GM19463 (cell line): ENCODE measurements around the gene CTNNA2.

Experiments
- ATAC-seq: cut with Tn5 transposase; IDR thresholded peaks from one replicate; pipeline ENCODE4 v1.9.1; 2021; ENCODE audit warnings: mild to moderate bottlenecking, moderate library complexity; ENCODE audit not compliant: unreplicated experiment

Gene CTNNA2

DNA sequence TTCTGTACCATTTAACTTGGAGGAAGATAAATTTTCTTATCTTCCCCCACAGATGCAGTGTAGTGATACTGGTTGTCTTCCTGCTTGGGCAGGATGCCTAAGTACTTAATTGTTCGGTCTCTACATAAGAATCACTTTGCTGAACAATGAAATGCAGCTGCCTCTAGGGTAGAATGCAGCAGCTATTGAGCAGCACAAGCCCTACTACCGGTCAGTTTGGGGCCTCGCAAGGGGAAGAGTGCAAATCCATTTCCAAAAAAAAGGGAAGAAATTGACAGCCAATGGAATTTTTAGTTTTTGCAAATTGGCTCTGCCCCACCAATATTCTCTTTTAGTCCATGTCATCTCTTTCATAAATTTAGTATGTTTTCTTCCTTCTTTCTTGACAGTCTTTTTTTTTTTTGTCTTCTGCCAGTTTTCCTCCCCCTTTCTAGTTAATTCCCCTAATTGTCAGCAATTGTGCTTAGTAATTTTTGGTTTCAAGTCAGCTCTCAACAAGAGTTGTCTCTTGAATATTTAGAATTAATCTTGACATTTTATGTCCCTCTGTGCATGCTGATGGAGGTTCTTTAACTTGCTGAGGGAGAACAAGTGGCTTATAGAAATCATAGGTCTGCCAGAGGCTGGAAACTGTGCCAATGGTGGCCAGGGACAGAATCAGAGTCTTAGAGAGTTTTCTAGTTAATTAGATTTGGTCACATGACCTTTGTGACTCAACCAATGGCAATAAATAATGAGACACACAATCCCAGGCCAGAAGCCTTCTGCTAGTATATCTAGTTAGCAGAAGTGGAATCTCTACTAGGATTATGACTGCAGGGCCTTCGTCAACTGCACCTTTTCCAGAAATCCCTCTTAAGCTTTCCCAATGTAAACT is 270.0 kb downstream of the CTNNA2 start:
- no peak for ATAC-seq

DNA sequence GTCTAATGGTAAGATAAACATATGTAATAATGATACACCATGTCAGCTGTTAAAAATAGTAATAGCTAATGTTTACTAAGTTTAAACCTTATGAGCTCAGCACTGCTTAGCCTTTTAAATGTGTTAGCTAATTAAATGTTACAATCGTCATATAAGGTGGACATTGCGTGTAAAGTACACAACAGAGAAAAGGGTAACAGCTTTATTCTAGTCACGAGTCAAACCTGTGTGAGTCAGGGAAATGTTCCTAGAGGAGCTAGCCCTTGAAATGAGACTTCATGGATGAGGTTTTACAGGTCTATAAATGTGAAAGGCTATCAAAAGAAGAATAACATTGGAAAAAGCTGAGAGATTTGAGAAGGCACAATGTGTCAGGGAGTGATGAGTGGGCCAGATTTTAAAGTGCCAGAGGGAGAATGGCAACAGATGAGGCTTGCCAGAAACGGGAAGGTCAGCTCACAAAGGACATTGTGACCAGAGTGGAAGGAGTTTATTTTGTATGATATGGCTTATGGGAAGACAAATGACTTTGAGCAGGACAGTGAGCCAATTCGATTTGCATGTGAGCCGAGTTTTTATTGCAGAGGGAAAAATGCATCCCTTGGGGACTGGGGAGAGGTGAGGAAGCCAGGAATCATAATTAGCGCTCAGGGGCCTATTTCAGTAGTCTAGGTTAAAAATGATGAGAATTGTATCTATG is 276.3 kb downstream of the CTNNA2 start:
- ATAC-seq, result no peak

DNA sequence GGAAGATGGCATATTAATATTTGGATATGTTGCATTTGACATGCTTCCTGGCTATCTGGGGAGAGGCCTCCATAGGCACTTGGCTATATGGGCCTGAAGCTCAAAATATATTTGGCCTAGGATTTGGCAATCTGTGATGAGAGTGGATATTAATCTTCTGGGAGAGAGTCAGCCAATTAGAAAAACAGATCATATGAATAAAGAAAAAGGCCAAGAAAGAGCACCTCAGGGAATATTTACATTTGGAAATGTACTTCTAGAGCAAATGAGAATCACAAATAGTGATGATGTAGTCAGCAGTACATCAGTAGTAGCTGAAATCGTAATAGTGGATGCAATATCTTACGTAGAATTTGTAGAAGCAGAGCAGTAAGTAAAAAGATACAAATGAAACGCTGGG is 277.0 kb downstream of the CTNNA2 start:
- no peak for ATAC-seq

DNA sequence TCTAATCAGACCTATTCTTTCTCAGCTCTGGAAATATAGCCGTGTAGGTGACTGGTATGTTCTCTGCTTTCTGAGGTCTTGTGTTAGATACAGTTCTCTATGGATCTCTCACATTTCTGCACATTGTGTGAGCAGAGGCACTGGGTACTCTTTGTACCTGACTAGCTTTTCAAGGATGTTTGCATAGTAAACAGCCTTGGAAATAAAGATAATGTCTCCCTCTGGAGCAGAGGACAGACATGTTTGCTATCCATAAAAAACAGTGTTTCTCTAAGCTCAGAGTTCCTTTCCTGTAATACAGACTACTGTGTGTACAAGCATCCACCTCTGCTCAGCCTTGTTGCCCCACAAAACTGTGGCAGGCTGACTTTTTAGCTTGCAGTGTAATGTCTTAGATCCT is 279.2 kb downstream of the CTNNA2 start:
- ATAC-seq, result no peak

DNA sequence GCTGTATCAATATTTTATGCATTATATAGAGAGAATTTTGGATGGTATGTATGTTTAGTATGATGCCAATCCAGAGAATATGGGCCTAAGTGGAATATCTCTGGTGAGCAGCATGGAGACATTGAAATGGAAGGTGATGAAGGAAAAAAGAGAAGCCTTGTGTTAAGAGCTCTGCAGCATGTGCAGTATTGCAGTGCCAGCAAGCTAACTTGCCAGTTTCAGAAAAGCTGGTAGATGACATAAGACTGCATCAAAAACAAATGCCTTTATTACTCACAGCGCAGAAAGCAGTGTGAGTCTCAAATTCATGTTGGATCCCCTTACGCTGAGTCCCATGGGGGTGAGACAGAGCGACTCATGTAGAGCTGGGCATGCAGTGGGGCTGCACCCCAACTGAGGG is 280.2 kb downstream of the CTNNA2 start:
- no peak for ATAC-seq

DNA sequence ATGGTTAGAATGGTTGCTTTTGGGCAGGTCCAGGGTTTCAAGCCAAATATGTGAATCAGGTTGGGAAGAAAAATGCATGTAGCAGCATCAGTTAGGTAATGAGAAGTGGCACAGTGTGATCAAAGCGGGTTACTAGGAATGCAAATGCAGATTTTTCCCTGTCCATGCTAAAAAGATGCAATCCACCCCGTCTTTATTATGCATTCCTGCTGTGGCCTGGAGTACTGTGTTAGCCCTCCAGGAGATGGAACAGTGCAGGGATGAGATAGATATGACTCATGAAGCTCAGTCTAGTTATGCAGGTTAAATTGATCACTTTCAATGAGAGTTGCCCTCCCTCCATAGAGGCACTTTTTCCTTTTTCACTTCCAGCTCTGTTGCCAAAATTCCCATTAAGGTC is 283.8 kb downstream of the CTNNA2 start:
- no peak for ATAC-seq

DNA sequence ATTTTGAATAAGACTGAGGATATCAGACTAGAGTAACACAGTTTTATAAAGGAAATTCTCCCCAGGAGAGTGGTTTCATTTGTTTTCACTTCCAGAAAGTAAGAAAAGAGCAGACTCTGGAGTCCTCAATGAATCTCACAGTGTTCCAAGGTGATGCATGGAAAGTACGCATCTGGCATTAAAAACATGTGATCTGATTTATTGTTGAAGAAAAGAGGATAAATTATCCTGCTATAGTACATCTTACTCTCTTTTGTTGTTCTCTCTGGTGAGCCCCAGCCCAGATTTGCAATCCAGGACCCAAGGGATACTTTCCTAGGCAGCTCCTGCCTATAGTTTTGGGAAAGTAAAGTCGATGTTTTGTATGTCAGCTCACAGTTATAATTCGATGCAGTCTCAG is 285.9 kb downstream of the CTNNA2 start:
- ATAC-seq, result no peak

DNA sequence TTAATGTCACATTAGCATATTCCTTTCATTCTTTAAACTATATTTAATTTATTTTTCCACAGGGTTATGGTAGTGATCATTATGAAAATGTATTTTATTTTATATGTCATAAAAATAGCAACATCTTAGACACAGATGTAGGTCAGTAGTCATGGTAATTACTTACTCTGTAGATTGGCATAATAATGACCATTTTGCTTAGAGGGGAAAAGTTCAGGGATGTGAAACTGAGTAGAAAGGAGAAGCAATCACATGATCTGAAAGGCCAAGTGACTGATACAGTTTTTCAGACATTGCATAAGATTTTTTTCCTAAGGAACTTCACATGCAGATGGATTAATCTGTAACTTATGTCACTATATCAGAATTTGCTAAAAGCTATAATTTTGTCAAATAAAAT is 286.9 kb downstream of the CTNNA2 start:
- no peak for ATAC-seq

DNA sequence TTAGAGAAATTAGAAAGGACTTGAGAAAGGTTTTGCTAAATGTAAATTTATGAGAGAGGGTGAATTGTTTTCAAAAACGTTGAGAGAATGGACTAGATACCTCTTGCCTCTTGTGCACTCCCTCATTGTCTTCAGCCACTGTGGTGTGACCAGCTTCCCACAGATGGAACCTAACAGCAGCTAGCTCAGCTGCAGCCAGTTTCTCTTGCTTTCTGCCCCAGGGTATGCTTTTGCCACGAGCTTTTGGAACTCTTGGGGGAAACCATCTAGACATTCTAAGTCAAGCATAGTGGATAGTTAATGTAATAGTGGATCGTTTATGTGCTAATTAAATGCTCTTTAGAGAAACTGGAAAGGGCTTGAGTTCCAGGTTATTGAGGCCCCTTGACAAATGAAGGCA is 288.2 kb downstream of the CTNNA2 start:
- no peak for ATAC-seq

DNA sequence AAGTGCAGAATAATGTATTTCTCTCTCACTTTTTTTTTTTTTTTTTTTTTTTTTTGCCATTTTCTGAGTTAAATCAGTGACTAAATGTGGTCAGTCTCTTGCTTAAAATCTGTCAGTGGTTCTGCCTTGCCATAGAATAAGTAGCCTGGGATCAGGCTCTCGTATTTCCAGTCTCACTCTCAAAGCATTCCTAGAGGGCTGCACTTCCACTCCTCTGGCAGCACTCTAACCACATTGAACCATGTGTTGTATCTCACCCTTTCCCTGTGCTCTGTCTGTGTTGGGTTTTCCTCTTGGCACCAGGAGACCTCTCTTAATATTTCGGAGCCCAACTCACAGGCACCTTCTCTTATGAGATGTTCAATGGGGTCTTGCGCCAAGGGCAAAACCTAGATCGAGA is 304.4 kb downstream of the CTNNA2 start:
- no peak for ATAC-seq

DNA sequence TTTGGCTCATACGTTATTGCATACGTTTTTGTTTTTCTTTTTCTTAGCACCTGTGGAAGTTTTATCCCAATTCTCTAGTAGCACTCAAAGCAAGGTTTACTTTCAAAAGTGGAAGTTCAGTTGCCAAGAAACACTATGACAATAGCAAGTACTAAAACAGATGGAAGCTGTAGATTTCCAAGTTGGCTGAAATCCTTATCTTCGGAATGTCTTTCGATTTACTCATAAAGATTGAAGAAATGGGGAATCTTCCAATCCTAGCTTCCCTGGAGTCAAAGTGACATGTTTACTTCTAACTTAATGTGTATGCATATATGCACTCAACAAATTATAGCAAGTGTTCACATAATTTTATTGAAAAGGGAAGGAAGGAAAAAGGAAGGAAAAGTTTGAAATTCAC is 307.4 kb downstream of the CTNNA2 start:
- ATAC-seq, result no peak

DNA sequence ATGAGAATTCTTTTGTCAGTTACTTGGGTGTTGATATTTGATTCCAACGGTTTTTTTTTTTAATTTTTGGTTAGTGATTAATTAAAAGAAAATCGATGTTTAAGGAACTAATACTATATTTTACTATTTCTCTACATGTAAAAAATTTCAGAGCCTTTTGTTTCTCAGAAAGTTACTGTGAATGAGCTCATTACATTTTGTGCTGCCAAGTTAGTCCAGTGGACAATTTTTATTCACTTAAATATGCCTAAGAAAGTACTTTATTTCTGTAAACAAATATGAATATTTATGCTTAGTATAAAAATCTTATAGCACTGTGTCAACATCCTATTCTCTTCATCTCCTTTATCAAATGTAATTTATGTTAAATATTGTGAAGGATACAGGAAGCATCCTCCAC is 309.3 kb downstream of the CTNNA2 start:
- no peak for ATAC-seq

DNA sequence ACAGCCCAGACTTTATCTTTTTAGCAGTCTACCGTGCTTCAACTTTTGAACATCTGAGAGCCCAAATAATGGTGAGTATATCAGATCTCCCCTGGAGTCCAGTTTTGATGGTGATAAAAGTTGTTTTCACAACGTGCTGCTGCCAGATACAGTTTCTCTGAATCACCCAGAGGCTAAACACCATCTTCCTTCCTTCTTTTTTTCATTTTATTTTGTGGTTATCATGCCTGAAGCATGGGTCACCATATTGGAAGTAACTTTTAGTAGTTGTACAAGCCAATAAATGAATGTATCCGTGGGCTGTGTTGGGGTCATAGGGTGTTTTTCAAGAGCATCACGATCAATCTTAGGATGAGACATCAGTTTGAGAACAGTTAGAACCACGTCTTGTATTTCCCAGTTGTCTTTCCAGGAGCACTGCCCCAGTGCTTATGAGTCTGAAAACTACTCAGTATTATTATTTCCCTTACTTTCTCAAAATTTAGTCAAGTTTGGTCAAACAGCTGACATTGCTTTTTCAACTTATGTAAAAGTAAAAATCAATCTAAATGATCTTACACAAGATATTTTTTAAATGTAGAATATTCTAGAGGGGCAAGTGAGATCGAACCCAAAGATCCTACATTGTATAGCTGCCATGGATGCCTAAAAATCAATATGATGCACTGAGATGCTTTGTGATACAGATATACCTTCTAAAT is 311.4 kb downstream of the CTNNA2 start:
- ATAC-seq, result no peak

DNA sequence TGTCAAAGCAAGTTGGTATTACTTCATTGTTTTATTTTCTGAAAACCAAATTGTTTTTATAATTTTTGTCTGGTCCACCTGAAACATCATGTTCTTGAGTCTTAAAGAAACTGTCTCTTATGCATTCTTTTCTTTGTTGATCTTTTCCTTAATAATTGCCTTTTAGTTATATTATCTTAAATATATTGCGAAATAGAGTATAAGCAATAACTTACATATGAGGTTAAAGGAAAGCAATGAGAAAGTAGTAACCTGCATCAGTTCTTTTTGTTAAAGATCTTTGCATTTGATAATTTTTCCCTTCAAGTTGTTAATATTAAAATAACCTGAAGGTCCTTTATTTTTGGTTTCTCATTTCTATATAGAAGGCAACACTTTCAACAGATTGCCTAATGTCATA is 315.0 kb downstream of the CTNNA2 start:
- no peak for ATAC-seq

DNA sequence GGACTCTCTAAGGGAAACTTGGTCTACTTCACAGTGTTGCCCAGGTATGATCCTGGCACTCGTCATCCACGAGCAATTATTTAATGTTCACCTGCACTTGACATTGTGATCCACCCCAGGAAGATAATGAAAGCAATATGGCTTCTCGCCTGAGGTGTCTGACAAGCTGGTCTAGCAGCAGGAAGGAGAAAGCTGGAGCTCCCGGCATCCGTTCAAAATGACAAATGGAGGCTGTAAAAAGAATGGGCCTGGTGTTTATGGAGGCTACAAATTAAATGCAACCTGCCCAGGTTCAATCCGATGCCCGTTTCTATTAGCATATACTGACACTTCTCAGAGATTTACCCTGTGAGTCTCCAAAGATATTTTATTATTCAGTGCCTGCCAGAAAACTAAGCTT is 317.6 kb downstream of the CTNNA2 start:
- no peak for ATAC-seq

DNA sequence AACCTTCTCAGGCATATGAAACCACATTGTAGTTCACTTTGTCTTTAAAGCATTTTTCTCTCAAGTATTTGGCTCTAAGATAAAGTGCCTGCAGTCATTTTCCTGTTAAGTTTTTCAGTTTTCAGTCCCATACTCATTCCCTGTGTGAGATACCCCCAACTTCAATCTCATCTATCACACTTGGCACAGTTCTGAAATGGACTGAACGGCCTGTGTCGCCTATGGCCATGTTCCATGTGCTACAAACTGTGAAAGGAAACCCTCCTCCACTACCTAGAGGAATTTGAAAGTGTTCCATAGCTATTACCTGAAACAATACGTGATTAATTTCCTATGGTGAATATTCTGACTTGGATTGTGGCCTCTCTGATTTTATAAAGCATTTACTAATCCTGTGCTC is 319.1 kb downstream of the CTNNA2 start:
- ATAC-seq, result no peak

DNA sequence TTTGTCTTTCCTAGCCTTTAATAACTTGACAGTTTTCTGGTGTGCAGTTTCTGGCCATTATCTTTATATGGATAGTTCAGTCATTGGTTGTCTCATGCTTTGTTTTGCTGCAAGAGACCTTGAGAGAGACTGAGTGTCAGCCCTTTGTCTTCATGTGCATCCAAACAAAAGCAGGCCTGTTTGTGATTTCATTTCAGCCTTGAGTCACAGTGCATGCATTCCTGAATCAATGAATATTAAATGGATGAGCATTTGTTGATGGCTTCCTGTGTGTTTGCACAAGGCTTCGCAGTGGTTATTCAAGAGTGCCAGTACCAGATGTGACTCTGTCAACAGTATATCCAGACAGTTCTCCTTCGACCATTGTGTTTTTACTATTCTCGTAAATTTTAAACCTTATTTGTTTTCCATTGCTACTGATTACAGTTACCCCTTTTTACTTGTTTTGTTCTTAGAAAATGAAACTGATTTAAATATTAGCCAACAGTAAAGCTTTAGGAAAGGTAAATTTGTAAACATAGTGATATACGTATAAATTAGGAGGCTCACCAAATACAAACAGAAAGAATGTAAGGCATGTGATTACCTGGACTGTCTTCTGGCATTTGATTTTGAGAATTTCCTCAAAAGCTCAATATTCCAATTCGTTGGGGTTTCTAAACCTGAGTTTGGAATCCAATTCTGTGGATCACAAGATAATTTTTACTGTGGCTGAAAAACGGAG is 319.8 kb downstream of the CTNNA2 start:
- ATAC-seq, result no peak

DNA sequence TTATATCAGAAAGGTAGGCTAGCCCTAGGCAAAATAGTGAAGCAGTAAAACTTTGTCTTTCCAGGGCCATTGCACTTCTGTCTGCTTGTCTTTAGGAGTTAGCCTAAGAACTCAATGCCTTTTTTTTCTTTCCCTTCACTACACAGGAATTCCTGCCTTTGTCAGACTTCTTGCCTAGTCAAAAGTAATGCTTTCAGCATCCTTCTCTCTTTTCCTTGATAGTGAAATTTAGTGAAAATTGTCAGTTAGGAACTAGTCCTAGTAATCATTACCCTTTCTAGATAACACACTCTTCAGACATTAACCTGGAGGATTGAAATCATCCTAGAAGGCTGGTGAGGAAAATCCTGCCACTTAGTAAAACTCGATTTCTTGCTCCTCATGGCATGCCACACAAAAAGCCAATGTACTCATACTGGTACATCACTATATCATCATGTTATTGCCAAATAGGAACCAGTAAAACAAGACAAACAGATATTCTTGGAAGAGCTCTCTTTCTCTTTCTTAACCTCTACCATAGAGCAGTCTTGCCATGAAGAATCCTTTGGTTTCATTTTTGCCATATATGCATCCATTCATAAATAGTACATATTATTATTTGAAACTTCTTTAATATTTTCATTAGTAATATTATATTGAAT is 320.5 kb downstream of the CTNNA2 start:
- no peak for ATAC-seq

DNA sequence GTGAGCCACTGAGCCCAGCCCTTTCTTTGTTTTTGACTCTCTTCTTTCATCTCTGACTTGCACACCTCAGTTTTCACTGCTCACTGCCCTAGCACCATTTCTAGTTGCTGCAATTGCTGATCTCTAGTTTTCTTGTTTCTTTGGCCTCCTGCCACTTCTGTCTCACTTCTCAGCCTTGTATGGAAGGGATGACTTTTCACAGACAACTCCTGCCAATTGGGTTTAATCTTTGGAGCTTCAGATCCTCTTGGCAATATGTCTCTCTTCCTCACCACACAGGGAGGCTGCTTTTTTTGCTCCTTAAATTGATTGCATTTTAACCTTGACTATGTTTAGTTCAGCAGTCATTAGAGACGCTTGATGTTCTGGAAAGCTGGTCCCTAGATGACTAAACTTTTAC is 323.1 kb downstream of the CTNNA2 start:
- no peak for ATAC-seq

DNA sequence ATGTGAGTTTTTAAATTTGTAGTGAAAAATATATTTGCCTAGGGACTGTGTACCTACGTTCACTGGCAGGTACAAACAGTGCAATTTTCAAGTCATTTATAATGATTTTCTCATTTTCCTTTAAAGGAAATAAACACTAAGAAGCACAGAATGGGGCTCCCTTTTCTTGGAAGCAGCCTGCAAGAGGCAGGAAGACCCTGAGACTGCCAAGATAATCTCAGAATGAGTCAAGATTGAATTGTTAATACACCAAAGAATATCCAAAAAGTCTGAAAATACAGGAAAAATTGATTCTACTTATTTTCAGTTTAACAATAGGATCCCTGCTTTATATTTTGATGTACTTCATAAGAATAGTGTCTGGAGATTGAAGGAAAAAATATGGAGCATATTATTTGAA is 331.2 kb downstream of the CTNNA2 start:
- no peak for ATAC-seq

DNA sequence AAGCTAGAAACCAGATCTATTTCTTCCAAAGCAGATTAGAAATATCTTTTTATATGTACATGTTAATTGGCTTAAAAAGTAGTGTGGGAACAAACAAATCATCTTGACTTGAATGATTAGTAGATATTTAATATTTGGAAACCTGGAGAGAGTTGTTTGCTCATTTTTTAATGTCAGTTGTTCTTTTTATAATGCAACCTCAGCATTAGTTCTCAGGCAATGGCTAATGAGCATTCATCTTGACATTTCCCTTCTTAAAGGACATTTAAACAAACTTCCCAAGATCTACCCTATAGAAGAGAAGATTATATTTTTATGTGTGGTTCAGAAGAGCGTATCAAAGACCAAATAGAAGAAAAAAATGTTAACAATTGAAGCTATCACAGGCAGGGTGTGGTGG is 334.0 kb downstream of the CTNNA2 start:
- no peak for ATAC-seq
